Amygdala (tissue), 56 donors: Measurements from ENCODE around the gene AUNIP.
A peak's percentile ranks its signal among the peaks of the same experiment; 100 is the strongest.

Source experiments
- DNase-seq, 56 donors: peaks; one replicate each; lab custom pipeline; 2025; lab: John Stamatoyannopoulos, UW

Gene AUNIP, protein sequence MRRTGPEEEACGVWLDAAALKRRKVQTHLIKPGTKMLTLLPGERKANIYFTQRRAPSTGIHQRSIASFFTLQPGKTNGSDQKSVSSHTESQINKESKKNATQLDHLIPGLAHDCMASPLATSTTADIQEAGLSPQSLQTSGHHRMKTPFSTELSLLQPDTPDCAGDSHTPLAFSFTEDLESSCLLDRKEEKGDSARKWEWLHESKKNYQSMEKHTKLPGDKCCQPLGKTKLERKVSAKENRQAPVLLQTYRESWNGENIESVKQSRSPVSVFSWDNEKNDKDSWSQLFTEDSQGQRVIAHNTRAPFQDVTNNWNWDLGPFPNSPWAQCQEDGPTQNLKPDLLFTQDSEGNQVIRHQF

DNA sequence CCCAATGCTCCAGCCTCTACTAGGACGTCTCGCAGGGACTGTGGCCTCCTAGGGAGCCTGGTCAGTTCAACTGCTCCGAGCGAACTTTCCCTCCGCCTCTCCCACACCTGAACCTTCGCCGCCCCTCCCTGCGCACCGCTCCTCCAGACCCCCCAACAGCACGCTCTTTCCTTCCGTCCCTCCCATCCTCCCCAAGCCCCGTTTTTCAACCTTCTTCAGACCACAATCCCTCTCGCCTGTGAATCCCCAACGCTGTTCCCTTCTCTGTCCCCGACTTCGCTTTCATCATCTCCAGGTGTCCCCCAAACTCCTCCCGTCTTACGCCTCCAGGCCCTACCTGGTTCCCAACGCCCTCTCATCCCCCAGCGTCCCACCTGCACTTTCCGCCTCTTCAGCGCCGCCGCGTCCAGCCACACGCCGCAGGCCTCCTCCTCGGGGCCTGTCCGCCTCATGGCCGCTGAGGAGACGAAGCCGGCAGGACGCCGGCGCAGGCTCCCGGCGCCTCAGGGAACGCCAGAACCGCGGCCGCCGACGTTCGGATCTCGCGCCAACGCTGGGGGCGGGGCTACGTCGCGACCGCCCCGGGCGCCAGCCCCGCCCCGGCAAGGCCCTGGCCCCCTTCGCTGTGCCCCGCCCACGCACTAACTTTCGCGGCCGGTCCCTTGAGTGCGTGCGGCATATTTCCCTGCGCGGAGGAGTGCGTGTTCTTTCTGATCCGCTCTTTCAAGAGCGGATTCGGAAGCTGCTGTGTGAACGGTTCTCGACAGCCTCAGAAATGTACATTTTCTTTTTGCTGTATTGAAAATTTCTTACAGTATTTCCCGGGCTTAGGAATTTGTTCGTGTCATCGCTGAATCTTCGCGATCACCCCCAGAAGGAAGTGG lies at the start of gene AUNIP:
AUNIP (minus strand) TSS at position 552 of the 884 bp plus-strand sequence; CDS start at position 452, 100 bp downstream.
- DNase-seq = peak in 45 of 56 donors; percentile 13 to 75 (median 52)

DNA sequence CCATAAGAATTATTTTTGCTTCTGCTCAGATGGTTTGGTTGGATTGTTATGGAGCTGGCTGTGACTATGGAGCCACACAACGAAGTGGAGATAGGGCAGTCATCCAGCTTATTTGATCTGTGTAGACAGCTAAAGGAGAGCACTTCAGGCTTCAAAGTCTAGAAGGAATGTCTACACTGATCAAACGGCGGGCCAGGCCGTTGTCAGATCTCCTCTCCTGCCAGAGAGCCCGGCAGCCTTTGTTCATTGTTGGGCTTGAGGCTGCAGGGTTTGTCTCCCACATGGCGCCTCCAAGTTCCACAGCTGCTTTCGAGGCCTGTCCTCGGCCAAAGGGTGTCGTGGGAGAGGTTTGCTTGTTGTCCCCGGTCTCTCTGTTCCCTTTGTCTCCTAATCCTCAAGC lies 49.8 kb upstream of the AUNIP start:
- peak in 29 of 56 donors; percentile 14 to 77 (median 36) for DNase-seq

- no peak for DNase-seq
Measured at GRCh38 chr1:25908161-25908560, 48.9 kb upstream of the AUNIP start.

DNA sequence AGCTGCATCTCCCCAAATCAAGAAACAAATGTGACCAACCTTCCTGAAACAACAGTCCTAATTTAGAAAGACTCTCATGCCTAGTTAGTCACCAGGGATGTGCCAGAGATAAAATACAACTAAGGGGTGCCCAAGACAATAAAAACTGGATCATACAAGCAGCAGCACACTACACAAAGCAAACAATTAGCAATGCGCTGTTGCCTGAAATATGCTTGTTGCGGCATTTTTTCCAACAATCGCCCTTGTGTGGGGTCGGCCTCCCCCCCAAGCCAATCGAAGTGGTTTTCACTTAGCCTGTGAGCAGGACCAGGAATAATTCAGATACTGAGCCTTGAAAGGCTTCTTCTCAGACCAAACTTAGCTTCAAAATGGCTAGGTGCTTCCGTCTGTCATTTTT lies 48.3 kb upstream of the AUNIP start:
- peak in 1 of 56 donors; percentile 22 for DNase-seq

DNA sequence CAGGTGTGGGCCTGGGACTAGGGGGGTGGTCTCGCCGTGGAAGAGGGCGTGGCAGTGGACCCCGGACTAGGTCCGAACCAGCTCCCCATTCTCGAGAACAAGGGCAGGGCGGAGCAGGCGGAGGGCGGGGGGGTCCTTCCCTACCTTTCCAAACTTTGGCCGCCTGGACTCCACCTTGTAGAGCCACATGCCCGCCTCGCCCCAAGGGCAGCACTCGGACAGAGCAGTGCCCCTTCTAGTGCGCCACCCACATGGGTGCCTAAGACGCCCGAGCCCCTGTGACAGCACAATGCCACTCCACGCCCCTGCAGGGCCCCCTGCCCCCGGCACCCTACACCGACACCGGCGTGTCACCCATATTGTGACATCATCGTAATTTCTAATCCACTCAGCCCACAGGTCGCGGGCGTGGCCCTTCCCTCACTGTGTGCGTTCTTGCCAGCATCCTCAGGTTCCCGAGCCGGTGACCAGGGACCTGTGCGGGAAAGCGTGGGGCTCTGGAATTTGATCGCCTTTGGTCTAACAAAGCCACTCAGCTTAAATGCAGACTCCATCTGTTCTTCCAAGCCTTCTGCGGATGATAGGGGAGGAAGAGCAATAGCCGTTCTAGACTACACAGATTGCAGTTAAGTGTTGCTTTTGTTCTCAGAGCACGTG lies 47.5 kb upstream of the AUNIP start:
- DNase-seq = peak in 13 of 56 donors; percentile 36 to 60 (median 48)

- peak in 55 of 56 donors; percentile 74 to 96 (median 89) for DNase-seq
Measured at GRCh38 chr1:25905680-25906643, 46.7 kb upstream of the AUNIP start, which contains the start of gene STMN1. Gene STMN1, minus strand, starts transcription at chr1:25906419. Its CDS starts 1,743 bp downstream, at chr1:25904676.

- DNase-seq = peak in 55 of 56 donors; percentile 66 to 98 (median 92)
Measured at GRCh38 chr1:25904943-25905679, 45.9 kb upstream of the AUNIP start.

DNA sequence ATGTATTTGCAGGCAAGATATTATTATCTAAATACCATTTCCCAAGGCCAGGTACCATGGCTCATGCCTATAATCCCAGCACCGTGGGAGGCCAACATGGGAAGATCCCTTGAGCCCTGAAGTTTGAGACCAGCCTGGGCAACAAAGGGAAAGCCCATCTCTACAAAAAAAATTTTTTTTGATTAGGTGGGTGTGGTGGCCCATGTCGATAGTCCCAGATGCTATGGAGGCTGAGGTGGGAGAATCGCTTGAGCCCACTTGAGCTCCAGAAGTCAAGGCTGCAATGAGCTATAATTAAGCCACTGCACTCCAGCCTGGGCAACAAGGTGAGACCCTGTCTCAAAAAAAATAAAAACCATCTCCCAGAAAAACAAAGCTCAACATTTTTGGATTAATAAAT lies 44.7 kb upstream of the AUNIP start:
- DNase-seq = no peak

- no peak for DNase-seq
Measured at GRCh38 chr1:25902462-25902861, 43.2 kb upstream of the AUNIP start.

GRCh38 chr1:25900219-25900618 lies 41.0 kb upstream of the AUNIP start:
- peak in 46 of 56 donors; percentile 11 to 85 (median 49) for DNase-seq

GRCh38 chr1:25899792-25900191 lies 40.5 kb upstream of the AUNIP start:
- DNase-seq = peak in 4 of 56 donors; percentile 18 to 47 (median 34)

- DNase-seq = no peak
Measured at GRCh38 chr1:25898223-25899015, 39.2 kb upstream of the AUNIP start.

DNA sequence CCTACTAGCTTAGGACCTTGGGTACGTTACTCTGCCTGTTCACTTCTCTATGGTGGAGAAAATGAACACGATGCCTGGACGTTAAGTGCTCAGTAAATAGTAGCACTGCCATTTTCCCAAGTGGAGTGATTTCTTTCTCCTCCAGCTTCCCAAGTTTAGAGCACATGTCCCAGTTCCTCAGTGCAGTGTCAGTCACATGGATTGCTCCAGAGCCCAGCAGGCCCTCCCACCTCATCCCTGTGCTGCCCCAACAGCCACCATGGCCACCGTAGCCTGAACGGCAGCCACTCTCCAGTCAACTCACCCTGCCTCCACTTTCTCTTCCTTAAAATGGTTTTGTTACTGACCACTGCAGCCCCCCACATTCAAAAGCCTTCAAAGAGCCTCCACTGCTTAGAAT lies 38.5 kb upstream of the AUNIP start:
- no peak for DNase-seq

DNA sequence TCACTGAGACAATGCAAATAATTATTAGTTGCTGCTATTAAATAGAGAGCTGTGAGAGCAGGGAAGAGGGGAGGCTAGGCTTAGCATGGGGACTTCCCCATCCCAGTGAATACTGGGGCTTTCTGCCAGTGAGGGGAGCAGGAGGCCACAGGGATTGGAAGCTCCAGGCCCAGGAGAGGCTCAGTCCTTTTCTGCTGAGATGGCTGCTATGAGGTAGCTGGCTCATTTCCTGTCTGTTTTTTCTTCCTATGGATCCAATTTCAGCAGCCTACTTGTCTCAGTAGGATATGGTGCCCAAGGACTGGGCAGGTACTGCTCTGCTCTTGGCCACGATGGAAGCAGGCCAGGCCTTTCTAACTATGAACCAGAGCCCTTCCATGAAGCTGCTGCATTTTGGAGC lies 37.0 kb upstream of the AUNIP start:
- DNase-seq = peak in 1 of 56 donors; percentile 22

- peak in 55 of 56 donors; percentile 47 to 93 (median 82) for DNase-seq
Measured at GRCh38 chr1:25895365-25895990, 36.2 kb upstream of the AUNIP start.

- no peak for DNase-seq
Measured at GRCh38 chr1:25893116-25893515, 33.9 kb upstream of the AUNIP start.

GRCh38 chr1:25891606-25892005 lies 32.3 kb upstream of the AUNIP start:
- DNase-seq = no peak
